Esophagus muscularis mucosa (tissue), 4 donors: ENCODE results near the gene IFNA6. TPM values are rescaled to one million over a fixed set of nuclear protein-coding genes. Genes with fewer than 3 reads are reported as not detected.
A peak's percentile ranks its signal among the peaks of the same experiment; 100 is the strongest.

Experiments
- DNase-seq: peaks from one replicate; pipeline ENCODE4 v3.0.0-alpha.2; 2017; ENCODE audit errors: extremely low spot score
- H3K27ac ChIP-seq, 4 donors: fragments of 200-600 bp; sonication (generic); replicated peaks in 1 of 4; 1 replicate in 3 of 4; 2 replicates in 1 of 4; pipeline ENCODE4 v1.5.1; 2016 to 2019; ENCODE audit warnings: mild to moderate bottlenecking in 1 of 4
- H3K27me3 ChIP-seq, 4 donors: fragments of 200-600 bp; sonication (generic); one replicate each; pipeline versions ENCODE4 v1.5.1 to v1.6.0; 2016 to 2019
- H3K36me3 ChIP-seq, 4 donors: fragments of 200-600 bp; sonication (generic); one replicate each; pipeline ENCODE4 v1.5.1; 2016 to 2019
- H3K4me1 ChIP-seq, 4 donors: fragments of 200-600 bp; sonication (generic); one replicate each; pipeline ENCODE4 v1.5.1; 2016 to 2019
- H3K4me3 ChIP-seq, 4 donors: fragments of 200-600 bp; sonication (generic); 1 replicate in 2 of 4; 2 replicates in 2 of 4; pipeline ENCODE4 v1.5.1; 2016 to 2019; ENCODE audit warnings: mild to moderate bottlenecking in 4 of 4, moderate library complexity in 1 of 4
- H3K9me3 ChIP-seq, 4 donors: fragments of 200-600 bp; sonication (generic); 1 replicate in 3 of 4; 2 replicates in 1 of 4; pipeline ENCODE4 v1.5.1; 2016 to 2019
- EP300 ChIP-seq: sonication (generic); formaldehyde crosslinking; IDR thresholded peaks from one replicate; pipeline ENCODE4 v1.6.1; 2017; ENCODE audit warnings: antibody characterized with exemption
- POLR2A ChIP-seq: fragments of 450-650 bp; IDR thresholded peaks from one replicate; pipeline ENCODE4 v1.6.1; 2017; ENCODE audit warnings: antibody characterized with exemption, moderate library complexity, mild to moderate bottlenecking, low read depth
- POLR2AphosphoS5 ChIP-seq, 2 donors: sonication (generic); formaldehyde crosslinking; IDR thresholded peaks; one replicate each; pipeline ENCODE4 v1.6.1; 2017; ENCODE audit warnings: antibody characterized with exemption in 2 of 2
- WGBS: methylation state at CpG from one replicate; pipeline ENCODE4 v1.1.5; 2018; 5-methylcytosine and 5-hydroxymethylcytosine counted together
- intact Hi-C: fragments of 100-400 bp; cut with DNase I; formaldehyde crosslinking; loops from one replicate; pipeline ENCODE4 v1.15.1; 2023
- total RNA-seq, 4 donors: library from RNA; depleted of rRNA; stranded (reverse); fragments of >200 nt; gene quantifications; one replicate each; pipeline versions ENCODE4 v1.1.0 to v1.2.1, GENCODE V29; 2016
- TF ChIP-seq, protein P1 (sequence below), 3 experiments: fragments of 200-600 bp in 2 of 3; fragments of 450-650 bp in 1 of 3; sonication (generic) in 2 of 3; IDR thresholded peaks; one replicate each; pipeline ENCODE4 v1.5.1; 2017 to 2019; ENCODE audit warnings: antibody characterized with exemption in 3 of 3, mild to moderate bottlenecking in 2 of 3, moderate library complexity in 1 of 3

The IFNA6 gene
- total RNA-seq, 4 donors from 2014 or later = not detected

DNA sequence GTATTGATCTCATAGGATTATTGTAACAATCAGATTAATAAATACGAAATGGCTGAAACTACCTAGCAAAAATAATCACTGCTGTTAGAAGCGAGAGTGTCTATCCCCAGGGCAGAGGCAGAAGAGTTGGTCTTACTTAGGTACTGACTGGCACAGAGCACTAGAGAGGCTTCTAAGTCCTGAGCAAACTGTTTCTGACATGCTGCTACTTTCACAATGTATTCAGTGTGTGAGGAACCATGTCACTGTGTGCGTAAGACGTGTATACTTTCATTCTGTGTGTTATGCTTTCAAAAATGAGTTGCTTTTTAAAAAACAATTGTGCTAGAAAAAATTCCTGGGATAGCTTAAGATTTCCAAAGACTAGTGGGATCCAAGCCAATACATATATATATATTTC is 10.0 kb downstream of the IFNA6 start:
- Histone ChIP-seq H3K27ac (no peak overlapping the region), H3K4me1 (peaks cover 0 to 3% (median 0%) of the 10 kb centered on the region in 4 donors), H3K9me3 (no peaks in the 10 kb centered on the region), H3K36me3 (no peaks in the 10 kb centered on the region), H3K4me3 (no peak overlapping the region), H3K27me3 (no peaks in the 10 kb centered on the region)
- TF ChIP-seq EP300 (no peak), POLR2A (no peak), POLR2AphosphoS5 (IDR thresholded peaks at IDR 0.05) (no peak)
- TF ChIP-seq, protein P1, sequence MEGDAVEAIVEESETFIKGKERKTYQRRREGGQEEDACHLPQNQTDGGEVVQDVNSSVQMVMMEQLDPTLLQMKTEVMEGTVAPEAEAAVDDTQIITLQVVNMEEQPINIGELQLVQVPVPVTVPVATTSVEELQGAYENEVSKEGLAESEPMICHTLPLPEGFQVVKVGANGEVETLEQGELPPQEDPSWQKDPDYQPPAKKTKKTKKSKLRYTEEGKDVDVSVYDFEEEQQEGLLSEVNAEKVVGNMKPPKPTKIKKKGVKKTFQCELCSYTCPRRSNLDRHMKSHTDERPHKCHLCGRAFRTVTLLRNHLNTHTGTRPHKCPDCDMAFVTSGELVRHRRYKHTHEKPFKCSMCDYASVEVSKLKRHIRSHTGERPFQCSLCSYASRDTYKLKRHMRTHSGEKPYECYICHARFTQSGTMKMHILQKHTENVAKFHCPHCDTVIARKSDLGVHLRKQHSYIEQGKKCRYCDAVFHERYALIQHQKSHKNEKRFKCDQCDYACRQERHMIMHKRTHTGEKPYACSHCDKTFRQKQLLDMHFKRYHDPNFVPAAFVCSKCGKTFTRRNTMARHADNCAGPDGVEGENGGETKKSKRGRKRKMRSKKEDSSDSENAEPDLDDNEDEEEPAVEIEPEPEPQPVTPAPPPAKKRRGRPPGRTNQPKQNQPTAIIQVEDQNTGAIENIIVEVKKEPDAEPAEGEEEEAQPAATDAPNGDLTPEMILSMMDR (IDR thresholded peaks at IDR 0.05) = no peak
- no peak for DNase-seq
- intact Hi-C loops = no loop called here
- WGBS = 96% methylated on average over 4 of the region's 4 CpGs

DNA sequence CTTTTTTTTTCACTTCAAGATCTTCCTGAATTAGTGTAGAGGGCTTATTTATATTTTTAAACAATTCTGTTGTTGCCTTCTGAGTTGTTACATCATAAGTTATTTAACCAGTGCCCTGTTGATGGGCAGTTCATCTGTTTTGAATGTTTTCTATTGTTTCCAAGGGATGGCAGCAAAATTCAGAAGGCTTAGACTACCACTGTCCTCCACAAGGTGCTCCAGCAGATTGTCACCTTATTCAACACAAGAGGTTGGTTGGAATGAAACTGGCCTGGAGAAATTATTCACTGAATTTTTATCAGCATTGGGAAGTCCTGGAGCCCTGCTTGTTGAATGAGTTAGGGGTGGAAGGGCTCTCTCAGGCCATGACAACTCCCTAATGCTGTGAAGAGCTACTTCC is 14.2 kb downstream of the IFNA6 start:
- no peak for DNase-seq
- no peak overlapping the region for H3K27ac ChIP-seq
- H3K4me1 ChIP-seq = peaks cover 27 to 33% (median 32%) of the 10 kb centered on the region in 4 donors
- H3K36me3 ChIP-seq = peaks cover 0 to 7% (median 0%) of the 10 kb centered on the region in 4 donors
- no peak for TF ChIP-seq POLR2A
- no peak for TF ChIP-seq EP300
- TF ChIP-seq, protein P1 (IDR thresholded peaks at IDR 0.05) = no peak
- TF ChIP-seq POLR2AphosphoS5 (IDR thresholded peaks at IDR 0.05) = no peak
- H3K4me3 ChIP-seq = no peak overlapping the region
- no peaks in the 10 kb centered on the region for H3K9me3 ChIP-seq
- no peaks in the 10 kb centered on the region for H3K27me3 ChIP-seq
- intact Hi-C loops = no loop called here

DNA sequence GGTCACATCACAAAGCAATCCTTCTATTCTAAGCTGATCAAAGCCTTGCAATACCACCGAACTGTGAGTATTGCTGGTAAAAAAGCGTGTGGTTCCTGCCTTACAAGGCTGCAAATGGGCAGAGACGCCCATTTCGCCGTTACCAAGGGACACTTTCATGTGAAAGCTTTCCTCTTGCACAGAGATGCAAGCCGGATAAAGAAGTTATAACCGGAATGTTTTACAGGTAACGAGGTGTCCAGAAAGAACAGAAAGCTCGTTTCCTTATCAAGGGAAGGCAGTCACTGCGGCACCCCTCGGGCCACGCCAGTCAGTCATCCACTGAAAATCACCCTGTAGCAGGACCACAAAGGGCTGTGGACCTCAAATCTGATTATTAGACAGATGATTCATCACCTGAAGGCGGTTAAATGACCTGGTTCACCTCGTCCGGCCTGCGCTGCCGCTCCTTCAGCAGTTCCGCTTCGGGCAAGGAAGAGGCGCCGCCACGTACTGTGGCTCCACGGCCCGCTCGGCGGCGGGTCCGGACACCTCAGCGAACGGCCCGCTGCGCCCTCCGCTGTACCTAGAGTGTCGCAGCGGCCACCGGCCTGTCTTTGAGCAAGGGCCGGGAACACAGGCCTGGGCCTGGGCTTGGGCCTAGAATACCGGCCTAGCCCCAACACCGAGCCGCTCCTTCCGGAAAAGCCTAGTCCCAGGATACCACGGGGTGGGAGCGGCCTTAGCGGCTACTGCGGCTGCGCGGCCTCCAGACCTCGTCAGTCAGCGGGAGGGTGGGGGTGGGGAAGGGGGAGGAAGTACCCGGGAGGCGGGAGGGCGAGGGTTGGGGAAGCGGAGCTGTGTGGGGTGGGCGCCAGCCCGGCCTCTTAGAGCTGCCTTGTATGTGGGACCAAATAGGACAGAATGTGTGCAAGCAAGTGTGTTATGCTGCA is 15.7 kb downstream of the IFNA6 start, which contains the start of gene KLHL9:
KLHL9 (minus strand) TSS at position 704 of the 932 bp plus-strand sequence; CDS start at position 159, 545 bp downstream.
- H3K27ac ChIP-seq = peak within 1 kb of the TSS; percentile 91 to 95 (median 94)
- H3K4me3 ChIP-seq = peak within 1 kb of the TSS; percentile 77 to 94 (median 84)
- peaks cover 0 to 7% (median 0%) of the 10 kb centered on the region in 4 donors for H3K36me3 ChIP-seq
- WGBS = 0% methylated on average over 19 of the region's 55 CpGs
- TF ChIP-seq POLR2A = no peak
- TF ChIP-seq POLR2AphosphoS5 (IDR thresholded peaks at IDR 0.05) = peak; percentile 87 to 88
- peak; percentile 96 for DNase-seq
- intact Hi-C loops = loop anchor here (5.0 kb wide), 1 partner anchor 57 kb away; no protein-coding TSS in a partner anchor
- H3K4me1 ChIP-seq = peaks cover 41 to 48% (median 46%) of the 10 kb centered on the region in 4 donors
- H3K27me3 ChIP-seq = no peaks in the 10 kb centered on the region
- no peaks in the 10 kb centered on the region for H3K9me3 ChIP-seq

DNA sequence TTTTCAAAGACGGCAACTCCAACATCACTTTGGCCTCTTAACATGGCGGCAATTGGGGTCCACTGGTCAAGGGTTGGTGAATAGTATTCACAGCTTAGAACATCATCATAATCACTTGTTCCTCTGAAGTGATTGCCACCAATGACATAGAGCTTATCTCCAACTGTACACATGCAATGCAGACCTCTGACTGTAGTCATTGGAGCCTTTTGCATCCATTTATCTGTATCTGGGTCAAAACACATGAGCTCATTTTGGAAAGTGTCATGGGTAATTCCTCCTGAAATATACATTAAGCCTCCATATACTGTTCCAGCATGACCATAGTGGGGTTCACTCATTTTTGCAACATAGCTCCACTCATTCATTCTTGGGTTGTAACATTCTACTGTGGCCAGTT is 17.5 kb downstream of the IFNA6 start:
- peaks cover 46 to 66% (median 63%) of the 10 kb centered on the region in 4 donors for H3K4me1 ChIP-seq
- no peak overlapping the region for H3K27ac ChIP-seq

More for the DNA sequence above, 17.5 kb downstream of the IFNA6 start:
- Histone ChIP-seq H3K9me3 (no peaks in the 10 kb centered on the region), H3K36me3 (peaks cover 0 to 7% (median 0%) of the 10 kb centered on the region in 4 donors), H3K4me3 (peak overlapping the region in 3 of 4 donors; percentile 84 to 94 (median 85)), H3K27me3 (no peaks in the 10 kb centered on the region)
- 90% methylated on average over 2 of the region's 2 CpGs for WGBS
- TF ChIP-seq POLR2AphosphoS5 (IDR thresholded peaks at IDR 0.05) (no peak), POLR2A (no peak), EP300 (no peak)
- TF ChIP-seq, protein P1 (IDR thresholded peaks at IDR 0.05) = no peak
- DNase-seq = no peak
- intact Hi-C loops = loop anchor here (5.0 kb wide), 1 partner anchor 59 kb away; no protein-coding TSS in a partner anchor
